Type B pancreatic cell (in vitro differentiated cells): ENCODE results near the gene ALDH18A1. TPM values are rescaled to one million over a fixed set of nuclear protein-coding genes. Genes with fewer than 3 reads are reported as not detected.
"Not testable (repeated sequence)": the region's sequence is repeated elsewhere in the genome, so short reads cannot be mapped to it uniquely, and the experiment has no call there.

ENCODE experiments used
- DNase-seq: peaks from one replicate; pipeline ENCODE4 v3.0.0; 2021; ENCODE audit warnings: mixed read lengths; ENCODE audit not compliant: unreplicated experiment; ENCODE audit errors: extremely low spot score
- H3K27ac Mint-ChIP-seq: 2 replicates; pipeline ENCODE4 v1.8.0; 2021; ENCODE audit warnings: mild to moderate bottlenecking, mixed read lengths
- H3K27me3 Mint-ChIP-seq: 2 replicates; pipeline ENCODE4 v1.8.0; 2021; ENCODE audit warnings: mixed read lengths
- H3K36me3 Mint-ChIP-seq: 2 replicates; pipeline ENCODE4 v1.8.0; 2021; ENCODE audit warnings: mixed read lengths
- H3K4me1 Mint-ChIP-seq: one replicate; pipeline ENCODE4 v1.8.0; 2021; ENCODE audit warnings: mixed read lengths; ENCODE audit not compliant: unreplicated experiment
- H3K4me3 Mint-ChIP-seq: 2 replicates; pipeline ENCODE4 v1.8.0; 2021; ENCODE audit warnings: mild to moderate bottlenecking, mixed read lengths
- H3K9me3 Mint-ChIP-seq: 2 replicates; pipeline ENCODE4 v1.8.0; 2021; ENCODE audit warnings: mixed read lengths
- CTCF ChIP-seq: fragments of 200-600 bp; sonication (generic); conservative IDR thresholded peaks from 2 replicates; pipeline ENCODE4 v1.5.0; 2021; ENCODE audit warnings: antibody characterized with exemption, mild to moderate bottlenecking
- total RNA-seq: library from RNA; stranded (reverse); gene quantifications from 2 replicates; pipeline ENCODE4 v1.2.1, GENCODE V29; 2021; ENCODE audit warnings: low replicate concordance

The ALDH18A1 gene
- total RNA-seq, 1 donor from 2014 or later, result 111 TPM

- no peak for TF ChIP-seq CTCF
- Mint-ChIP-seq H3K4me3 (no peak overlapping the region), H3K27ac (no peak overlapping the region), H3K27me3 (no peaks in the 10 kb centered on the region), H3K9me3 (no peaks in the 10 kb centered on the region), H3K4me1 (no peaks in the 10 kb centered on the region), H3K36me3 (peaks cover 12% of the 10 kb centered on the region)
- no peak for DNase-seq
These were observed 18.1 kb upstream of the ALDH18A1 start for GRCh38 chr10:95674643-95675042.

- not testable (repeated sequence) for H3K4me3 Mint-ChIP-seq, H3K27me3 Mint-ChIP-seq, H3K27ac Mint-ChIP-seq, H3K9me3 Mint-ChIP-seq, DNase-seq, H3K4me1 Mint-ChIP-seq
- H3K36me3 Mint-ChIP-seq, result peaks cover 18% of the 10 kb centered on the region
These were observed 16.1 kb upstream of the ALDH18A1 start for GRCh38 chr10:95672641-95673040.

GRCh38 chr10:95664543-95664942 is 8.0 kb upstream of the ALDH18A1 start:
- Mint-ChIP-seq H3K4me1 (peaks cover 6% of the 10 kb centered on the region), H3K27ac (no peak overlapping the region), H3K27me3 (no peaks in the 10 kb centered on the region), H3K9me3 (no peaks in the 10 kb centered on the region), H3K4me3 (no peak overlapping the region), H3K36me3 (peaks cover 6% of the 10 kb centered on the region)
- no peak for DNase-seq
- TF ChIP-seq CTCF, result no peak

GRCh38 chr10:95663496-95663895 is 7.0 kb upstream of the ALDH18A1 start:
- no peaks in the 10 kb centered on the region for H3K27me3 Mint-ChIP-seq
- H3K4me3 Mint-ChIP-seq, result no peak overlapping the region
- no peak overlapping the region for H3K27ac Mint-ChIP-seq
- peaks cover 6% of the 10 kb centered on the region for H3K4me1 Mint-ChIP-seq
- no peaks in the 10 kb centered on the region for H3K9me3 Mint-ChIP-seq
- TF ChIP-seq CTCF, result no peak
- peaks cover under 1% of the 10 kb centered on the region for H3K36me3 Mint-ChIP-seq
- no peak for DNase-seq

- Mint-ChIP-seq H3K4me3 (no peak overlapping the region), H3K36me3 (no peaks in the 10 kb centered on the region), H3K27me3 (no peaks in the 10 kb centered on the region), H3K4me1 (peaks cover 6% of the 10 kb centered on the region), H3K9me3 (no peaks in the 10 kb centered on the region), H3K27ac (peak overlapping the region; percentile 11)
- DNase-seq, result no peak
- no peak for TF ChIP-seq CTCF
These were observed 5.3 kb upstream of the ALDH18A1 start for GRCh38 chr10:95661818-95662217.

GRCh38 chr10:95660283-95660682 is 3.8 kb upstream of the ALDH18A1 start:
- Mint-ChIP-seq H3K27ac (no peak overlapping the region), H3K4me1 (peaks cover 10% of the 10 kb centered on the region), H3K36me3 (no peaks in the 10 kb centered on the region), H3K4me3 (no peak overlapping the region), H3K27me3 (no peaks in the 10 kb centered on the region), H3K9me3 (no peaks in the 10 kb centered on the region)
- no peak for TF ChIP-seq CTCF
- no peak for DNase-seq
